Activated T-helper 2 cell treated with anti-CD3 and anti-CD28 coated beads, Interferon-gamma antibody, Interleukin-2, Interleukin-4, amounts not matched to agents 10 μg/mL and 5 μg/mL and 100 μg/mL, durations not matched to agents 14 hours and 24 hours and 36 hours (primary cell): ENCODE data around the gene DGKD. TPM values are rescaled to one million over a fixed set of nuclear protein-coding genes. Genes with fewer than 3 reads are reported as not detected.
"Not testable (repeated sequence)": the region's sequence is repeated elsewhere in the genome, so short reads cannot be mapped to it uniquely, and the experiment has no call there.

Experiments
- DNase-seq: peaks from one replicate; pipeline ENCODE4 v3.0.0; 2021; ENCODE audit warnings: low spot score
- H3K27ac Mint-ChIP-seq: one replicate; pipeline ENCODE4 v1.8.0; 2021; ENCODE audit warnings: mixed read lengths
- H3K27me3 Mint-ChIP-seq: one replicate; pipeline ENCODE4 v1.8.0; 2021; ENCODE audit warnings: low read depth, mixed read lengths
- H3K36me3 Mint-ChIP-seq: one replicate; pipeline ENCODE4 v1.8.0; 2021; ENCODE audit warnings: low read depth, mixed read lengths
- H3K4me1 Mint-ChIP-seq: one replicate; pipeline ENCODE4 v1.8.0; 2021; ENCODE audit warnings: low read depth, mixed read lengths
- H3K4me3 Mint-ChIP-seq: one replicate; pipeline ENCODE4 v1.8.0; 2021; ENCODE audit warnings: low read depth, mild to moderate bottlenecking, moderate library complexity, mixed read lengths
- H3K9me3 Mint-ChIP-seq: one replicate; pipeline ENCODE4 v1.8.0; 2021; ENCODE audit warnings: mixed read lengths
- intact Hi-C: fragments of 100-400 bp; cut with micrococcal nuclease; formaldehyde crosslinking; loops from one replicate; pipeline ENCODE4 v1.15.1; 2023
- total RNA-seq: library from RNA; stranded (reverse); gene quantifications from 2 replicates; pipeline ENCODE4 v1.2.3, GENCODE V29; 2022

Gene DGKD
- total RNA-seq, 1 donor from 2014 or later = 58.3 TPM

DNA sequence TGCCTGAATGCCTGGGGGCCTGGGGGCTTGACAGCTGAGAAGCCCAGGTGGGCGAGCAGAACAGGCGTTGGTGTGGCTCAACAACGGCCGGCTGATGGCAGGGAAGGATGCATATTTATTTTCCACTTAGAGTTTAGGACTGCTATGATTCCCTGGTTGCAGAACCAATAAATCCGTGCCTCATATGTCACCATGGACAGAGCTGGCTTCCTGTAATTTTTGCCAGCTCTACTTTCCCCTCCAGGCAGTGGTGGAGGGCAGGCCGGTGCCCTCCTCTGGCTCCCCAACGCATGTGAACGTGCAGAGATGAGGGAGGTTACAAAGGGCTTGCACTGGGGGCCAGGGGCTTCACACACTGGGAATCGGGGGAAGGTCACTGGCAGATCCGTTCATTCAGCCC, 28.5 kb upstream of the DGKD start:
- peaks cover 10% of the 10 kb centered on the region for H3K27me3 Mint-ChIP-seq
- no peak overlapping the region for H3K4me3 Mint-ChIP-seq
- no peak for DNase-seq
- intact Hi-C loops = no loop called here
- H3K9me3 Mint-ChIP-seq = no peaks in the 10 kb centered on the region
- H3K27ac Mint-ChIP-seq = no peak overlapping the region
- no peaks in the 10 kb centered on the region for H3K36me3 Mint-ChIP-seq
- H3K4me1 Mint-ChIP-seq = peaks cover 1% of the 10 kb centered on the region

DNA sequence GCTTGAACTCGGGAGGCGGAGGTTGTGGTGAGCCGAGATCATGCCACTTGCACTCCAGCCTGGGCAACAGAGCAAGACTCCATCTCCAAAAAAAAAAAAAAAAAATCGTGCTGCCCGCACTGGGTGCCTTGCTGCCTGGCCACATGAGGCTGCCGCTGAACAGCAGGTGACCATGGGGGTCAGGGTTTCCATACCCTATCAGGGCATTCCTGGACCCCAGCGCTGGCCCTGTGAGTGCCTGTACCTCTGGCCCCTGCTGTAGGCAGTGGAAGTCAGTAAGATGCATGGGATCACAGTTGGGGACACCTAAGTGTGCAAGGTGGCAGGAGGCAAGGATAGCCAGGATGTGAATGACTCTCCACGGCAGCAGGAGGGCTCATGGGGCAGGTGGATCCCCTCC, 27.8 kb upstream of the DGKD start:
- Mint-ChIP-seq H3K27ac (no peak overlapping the region), H3K36me3 (no peaks in the 10 kb centered on the region), H3K4me1 (peaks cover 7% of the 10 kb centered on the region), H3K27me3 (peaks cover 3% of the 10 kb centered on the region), H3K9me3 (no peaks in the 10 kb centered on the region), H3K4me3 (no peak overlapping the region)
- intact Hi-C loops = no loop called here
- DNase-seq = no peak

DNA sequence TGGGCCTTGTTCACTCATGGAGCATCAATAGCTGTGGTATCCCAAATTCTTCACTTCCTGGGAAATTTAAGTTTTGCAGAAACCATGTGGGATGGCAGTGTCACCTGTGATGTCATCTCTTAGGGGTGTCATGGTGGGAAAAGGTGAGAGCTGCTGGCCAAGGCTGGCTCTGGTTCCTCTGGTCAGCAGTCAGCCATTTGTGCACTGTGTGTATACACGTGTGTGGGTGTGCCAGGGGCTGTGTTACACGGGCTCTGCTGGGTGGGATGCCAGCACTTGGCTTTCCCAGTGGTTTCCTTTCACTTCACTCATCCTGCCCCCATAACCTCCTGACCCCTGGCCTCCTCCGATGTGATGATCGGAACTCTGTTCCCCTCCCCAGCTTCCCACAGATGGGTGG, 25.4 kb upstream of the DGKD start:
- DNase-seq = no peak
- intact Hi-C loops = no loop called here
- Mint-ChIP-seq H3K27ac (no peak overlapping the region), H3K36me3 (peaks cover 2% of the 10 kb centered on the region), H3K9me3 (no peaks in the 10 kb centered on the region), H3K4me3 (no peak overlapping the region), H3K27me3 (peaks cover 3% of the 10 kb centered on the region), H3K4me1 (peaks cover 16% of the 10 kb centered on the region)

DNA sequence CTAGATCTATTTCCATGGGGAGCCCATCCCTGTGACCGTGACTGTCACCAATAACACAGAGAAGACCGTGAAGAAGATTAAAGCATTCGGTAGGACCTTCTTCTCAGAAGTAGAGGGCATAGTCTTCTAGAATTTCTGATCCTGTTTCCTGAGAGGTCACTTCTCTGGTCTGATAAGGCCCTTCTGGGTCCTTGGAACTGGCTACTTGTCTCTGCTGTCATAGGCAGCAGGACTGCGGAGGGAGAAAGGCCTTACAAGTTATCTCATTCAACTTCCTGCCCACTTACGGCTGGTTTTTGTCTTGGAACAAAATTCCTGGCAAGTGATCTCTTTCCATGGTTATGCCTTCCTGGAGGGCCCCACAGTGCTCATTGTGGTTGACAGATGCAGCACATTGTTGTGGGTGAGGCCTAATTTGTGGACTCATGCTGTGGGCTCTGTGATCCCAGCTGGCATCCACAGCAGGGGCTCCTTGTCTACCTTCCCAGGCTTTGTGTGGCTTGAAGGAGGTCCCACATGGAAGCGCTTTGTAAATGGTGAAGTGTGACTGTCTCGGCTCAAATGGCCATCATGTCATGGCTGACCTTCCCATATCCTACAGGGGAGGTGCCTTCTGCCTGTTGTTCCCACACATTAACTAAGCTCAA, 24.7 kb upstream of the DGKD start:
- DNase-seq = no peak
- H3K4me3 Mint-ChIP-seq = no peak overlapping the region
- intact Hi-C loops = loop anchor here (2.0 kb wide), 1 partner anchor 57 kb away; no protein-coding TSS in a partner anchor
- peaks cover 3% of the 10 kb centered on the region for H3K27me3 Mint-ChIP-seq
- H3K36me3 Mint-ChIP-seq = peaks cover 2% of the 10 kb centered on the region
- no peak overlapping the region for H3K27ac Mint-ChIP-seq
- H3K9me3 Mint-ChIP-seq = no peaks in the 10 kb centered on the region
- peaks cover 17% of the 10 kb centered on the region for H3K4me1 Mint-ChIP-seq

DNA sequence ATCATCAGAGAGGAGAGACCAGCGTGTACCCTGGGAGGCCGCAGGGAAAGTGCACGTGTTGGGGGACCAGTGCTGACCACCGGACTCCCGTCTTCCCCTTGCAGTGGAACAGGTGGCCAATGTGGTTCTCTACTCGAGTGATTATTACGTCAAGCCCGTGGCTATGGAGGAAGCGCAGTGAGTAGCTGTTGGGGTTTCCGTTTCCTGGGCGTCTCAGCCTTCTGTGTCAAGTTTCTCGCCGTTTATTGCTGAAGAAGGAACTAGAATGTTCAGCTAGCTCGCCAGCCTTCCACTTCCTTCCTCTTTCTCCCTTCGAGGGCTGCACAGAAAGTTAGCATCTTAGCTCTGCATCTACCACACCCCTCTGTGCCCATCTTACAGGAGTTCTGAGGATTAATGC, 22.8 kb upstream of the DGKD start:
- H3K9me3 Mint-ChIP-seq = no peaks in the 10 kb centered on the region
- DNase-seq = peak; percentile 73
- peak overlapping the region; percentile 92 for H3K27ac Mint-ChIP-seq
- H3K4me1 Mint-ChIP-seq = peaks cover 22% of the 10 kb centered on the region
- peak overlapping the region; percentile 38 for H3K4me3 Mint-ChIP-seq
- intact Hi-C loops = loop anchor here (2.0 kb wide), 1 partner anchor 55 kb away; no protein-coding TSS in a partner anchor
- H3K27me3 Mint-ChIP-seq = peaks cover 1% of the 10 kb centered on the region
- H3K36me3 Mint-ChIP-seq = peaks cover 2% of the 10 kb centered on the region

DNA sequence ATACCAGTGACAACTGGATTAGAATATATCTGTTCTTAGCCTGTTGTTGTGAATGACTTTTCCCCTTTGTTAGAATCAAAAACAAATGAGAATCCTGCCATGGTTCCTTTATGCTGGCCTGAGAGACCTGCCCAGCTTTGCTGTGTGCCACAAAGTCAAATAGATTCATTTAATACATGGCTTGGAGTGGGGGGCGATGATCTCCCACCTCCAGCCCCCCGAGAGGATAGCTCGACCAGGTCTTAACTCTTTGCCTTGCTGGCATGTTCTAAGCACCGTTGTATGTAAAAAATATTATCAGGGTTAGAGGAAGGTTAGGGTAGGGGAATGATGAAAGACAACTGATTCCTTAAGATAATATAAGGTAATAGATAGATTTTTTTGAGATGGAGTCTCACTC, 22.2 kb upstream of the DGKD start:
- intact Hi-C loops = no loop called here
- Mint-ChIP-seq H3K9me3 (no peaks in the 10 kb centered on the region), H3K4me1 (peaks cover 22% of the 10 kb centered on the region), H3K27me3 (no peaks in the 10 kb centered on the region), H3K36me3 (peaks cover 2% of the 10 kb centered on the region), H3K4me3 (no peak overlapping the region), H3K27ac (peak overlapping the region; percentile 92)
- no peak for DNase-seq

DNA sequence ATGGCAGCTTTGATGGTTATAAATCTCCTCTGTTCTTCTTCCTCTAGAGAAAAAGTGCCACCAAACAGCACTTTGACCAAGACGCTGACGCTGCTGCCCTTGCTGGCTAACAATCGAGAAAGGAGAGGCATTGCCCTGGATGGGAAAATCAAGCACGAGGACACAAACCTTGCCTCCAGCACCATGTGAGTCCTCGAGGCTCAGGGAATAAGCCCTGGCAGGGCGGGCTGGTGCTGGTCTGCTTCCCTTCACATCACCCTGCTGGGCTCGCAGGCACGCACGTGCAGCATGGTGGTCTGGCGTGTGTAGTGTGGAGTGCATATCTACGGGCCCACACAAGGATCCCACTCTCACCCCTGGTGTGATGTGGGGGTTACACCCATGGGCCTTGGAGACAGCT, 19.4 kb upstream of the DGKD start:
- Mint-ChIP-seq H3K27me3 (peaks cover 7% of the 10 kb centered on the region), H3K36me3 (peaks cover 2% of the 10 kb centered on the region), H3K4me1 (peaks cover 32% of the 10 kb centered on the region), H3K27ac (no peak overlapping the region), H3K4me3 (no peak overlapping the region), H3K9me3 (no peaks in the 10 kb centered on the region)
- no peak for DNase-seq
- intact Hi-C loops = no loop called here

DNA sequence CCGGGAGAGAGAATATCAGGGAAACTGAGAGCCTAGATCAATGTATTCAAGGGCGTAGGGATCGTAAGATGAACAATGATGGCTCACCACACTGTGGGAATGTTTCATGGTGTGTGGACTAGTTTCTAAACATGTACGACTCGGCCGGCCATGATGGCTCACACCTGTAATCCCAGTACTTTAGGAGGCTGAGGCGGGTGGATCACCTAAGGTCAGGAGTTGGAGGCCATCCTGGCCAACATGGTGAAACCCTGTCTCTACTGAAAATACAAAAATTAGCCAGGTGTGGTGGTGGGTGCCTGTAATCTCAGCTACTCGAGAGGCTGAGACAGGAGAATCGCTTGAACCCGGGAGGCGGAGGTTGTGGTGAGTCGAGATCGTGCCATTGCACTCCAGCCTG, 18.2 kb upstream of the DGKD start:
- intact Hi-C loops, H3K4me3 Mint-ChIP-seq, H3K27me3 Mint-ChIP-seq, H3K9me3 Mint-ChIP-seq, H3K27ac Mint-ChIP-seq, H3K36me3 Mint-ChIP-seq, DNase-seq: not testable (repeated sequence)
- H3K4me1 Mint-ChIP-seq = peaks cover 29% of the 10 kb centered on the region

DNA sequence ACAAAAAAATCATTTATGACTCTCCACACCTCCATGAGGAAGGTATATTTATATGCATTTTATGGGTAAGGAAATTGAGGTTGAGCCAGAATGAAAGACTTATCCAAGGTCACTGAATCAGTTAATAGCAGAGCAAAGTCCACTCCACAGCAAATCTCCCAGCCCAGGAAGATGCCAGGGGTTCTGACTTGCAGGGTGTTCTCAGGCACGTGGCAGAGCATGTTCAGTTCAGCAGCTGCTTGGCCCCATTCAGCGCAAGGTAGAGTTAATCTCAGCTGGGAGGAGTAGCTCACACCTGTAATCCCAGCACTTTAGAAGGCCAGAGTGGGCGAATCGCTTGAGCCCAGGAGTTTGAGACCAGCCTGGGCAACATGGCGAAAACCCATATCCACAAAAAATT, 17.8 kb upstream of the DGKD start:
- peaks cover 24% of the 10 kb centered on the region for H3K4me1 Mint-ChIP-seq
- no peak overlapping the region for H3K4me3 Mint-ChIP-seq
- intact Hi-C loops = no loop called here
- H3K27ac Mint-ChIP-seq = no peak overlapping the region
- H3K9me3 Mint-ChIP-seq = no peaks in the 10 kb centered on the region
- DNase-seq = no peak
- H3K27me3 Mint-ChIP-seq = peaks cover 9% of the 10 kb centered on the region
- H3K36me3 Mint-ChIP-seq = peaks cover 2% of the 10 kb centered on the region

DNA sequence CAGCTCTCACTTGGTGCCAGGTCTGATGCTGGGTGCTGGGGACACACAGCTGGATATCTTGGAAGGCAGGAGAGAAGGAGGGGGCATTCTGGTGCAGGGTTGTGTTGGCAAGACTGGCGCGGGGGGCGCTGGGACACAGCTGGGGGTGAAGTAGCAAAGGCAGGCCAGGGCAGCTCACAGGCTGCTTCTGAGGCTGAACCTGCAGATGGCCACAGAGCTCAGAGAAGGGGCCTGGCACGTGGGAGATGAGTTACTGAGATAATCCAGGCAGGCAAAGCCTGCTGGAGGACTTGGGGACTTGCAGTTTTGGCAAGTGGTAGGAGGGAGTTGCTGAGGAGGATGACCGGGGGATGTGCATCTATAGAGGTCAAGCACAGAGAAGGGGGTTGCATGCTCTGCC, 16.2 kb upstream of the DGKD start:
- Mint-ChIP-seq H3K4me3 (no peak overlapping the region), H3K4me1 (peaks cover 17% of the 10 kb centered on the region), H3K27ac (no peak overlapping the region), H3K9me3 (no peaks in the 10 kb centered on the region), H3K36me3 (no peaks in the 10 kb centered on the region), H3K27me3 (peaks cover 13% of the 10 kb centered on the region)
- DNase-seq = no peak
- intact Hi-C loops = no loop called here

DNA sequence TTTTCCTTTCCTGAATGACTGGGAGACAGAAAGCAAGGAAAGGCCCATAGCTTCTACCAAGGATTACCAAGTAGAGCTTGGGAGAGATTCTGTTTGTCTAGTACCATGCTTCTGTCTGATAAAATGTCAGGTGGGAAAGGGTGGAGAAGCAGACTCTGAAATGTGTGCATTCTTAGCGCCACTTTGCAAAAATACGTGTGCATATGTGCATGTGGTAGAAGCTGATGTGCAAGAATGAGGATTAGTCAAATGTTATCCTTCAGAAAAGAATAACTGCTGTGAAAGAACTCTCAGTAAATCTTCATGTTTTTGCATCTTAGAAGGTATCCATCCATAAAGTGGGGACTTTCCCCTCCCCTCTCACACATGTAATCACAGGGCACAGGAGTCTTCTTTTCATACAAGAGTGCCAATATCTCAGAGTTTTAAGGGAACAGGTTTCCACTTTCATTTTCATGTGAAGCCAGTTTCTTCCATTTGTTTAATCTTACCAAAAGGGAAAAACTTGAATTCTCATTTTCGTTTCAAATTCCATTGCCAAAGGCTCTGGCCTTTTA, 15.4 kb upstream of the DGKD start:
- Mint-ChIP-seq H3K27ac (no peak overlapping the region), H3K4me1 (peaks cover 17% of the 10 kb centered on the region), H3K36me3 (no peaks in the 10 kb centered on the region), H3K9me3 (no peaks in the 10 kb centered on the region), H3K27me3 (peaks cover 18% of the 10 kb centered on the region), H3K4me3 (no peak overlapping the region)
- intact Hi-C loops = no loop called here
- DNase-seq = no peak

DNA sequence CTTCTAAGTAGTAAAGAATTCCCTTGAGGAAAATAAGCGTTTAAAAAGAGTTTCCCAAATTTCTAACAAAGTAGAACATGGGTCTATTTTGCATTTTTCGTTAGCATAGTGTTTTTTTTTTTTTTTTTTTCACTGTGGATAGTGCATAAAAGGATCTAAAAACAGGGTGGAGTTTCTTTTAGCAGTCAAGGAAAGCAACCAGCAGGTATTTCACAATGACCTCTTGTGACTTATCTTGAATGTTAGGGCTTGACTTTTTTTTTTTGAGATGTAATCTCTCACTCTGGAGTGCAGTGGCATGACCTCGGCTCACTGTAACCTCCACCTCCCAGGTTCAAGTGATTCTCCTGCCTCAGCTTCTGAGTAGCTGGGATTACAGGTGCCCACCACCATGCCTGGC, 14.9 kb upstream of the DGKD start:
- H3K9me3 Mint-ChIP-seq = no peaks in the 10 kb centered on the region
- H3K4me1 Mint-ChIP-seq = peaks cover 15% of the 10 kb centered on the region
- H3K27me3 Mint-ChIP-seq = peaks cover 20% of the 10 kb centered on the region

DNA sequence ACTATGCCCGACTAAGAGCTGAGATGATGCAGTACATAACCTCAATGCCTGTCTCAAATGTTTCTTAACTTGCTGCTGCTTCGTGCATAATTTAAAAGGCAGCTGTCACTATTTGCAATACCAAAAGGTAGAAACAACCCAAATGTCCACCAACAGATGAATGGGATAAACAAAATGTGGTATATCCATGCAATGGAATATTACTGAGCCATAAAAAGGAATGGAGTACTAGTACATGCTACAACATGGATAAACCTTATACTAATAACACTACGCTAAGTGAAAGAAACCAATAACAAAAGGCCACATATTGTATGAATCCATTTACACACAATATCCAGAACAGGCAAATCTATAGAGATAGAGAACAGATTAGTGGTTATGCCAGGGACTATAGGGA, 13.0 kb upstream of the DGKD start:
- Mint-ChIP-seq H3K4me1 (peaks cover 10% of the 10 kb centered on the region), H3K4me3 (no peak overlapping the region), H3K27me3 (peaks cover 21% of the 10 kb centered on the region), H3K36me3 (no peaks in the 10 kb centered on the region), H3K9me3 (no peaks in the 10 kb centered on the region), H3K27ac (no peak overlapping the region)
- intact Hi-C loops = no loop called here
- no peak for DNase-seq

More for the DNA sequence above, 14.9 kb upstream of the DGKD start:
- no peaks in the 10 kb centered on the region for H3K36me3 Mint-ChIP-seq
- H3K4me3 Mint-ChIP-seq = no peak overlapping the region
- DNase-seq = no peak
- intact Hi-C loops = no loop called here
- H3K27ac Mint-ChIP-seq = no peak overlapping the region
